GM12891 (cell line): ENCODE results near the gene CT47A1.
"Not testable (repeated sequence)": the region's sequence is repeated elsewhere in the genome, so short reads cannot be mapped to it uniquely, and the experiment has no call there.

Experiments used
- POLR2A ChIP-seq: IDR thresholded peaks from 2 replicates; pipeline ENCODE4 v1.6.1; 2011; ENCODE audit warnings: low read depth, low read length, control low read depth
- POLR2AphosphoS5 ChIP-seq: IDR thresholded peaks from 2 replicates; pipeline ENCODE4 v1.6.1; 2011; ENCODE audit warnings: low read depth, low read length, control low read depth
- POU2F2 ChIP-seq: IDR thresholded peaks from 2 replicates; pipeline ENCODE4 v1.6.1; 2011; ENCODE audit warnings: low read depth, mild to moderate bottlenecking, control low read depth, low read length, moderate library complexity
- TAF1 ChIP-seq: IDR thresholded peaks from 2 replicates; pipeline ENCODE4 v1.6.1; 2011; ENCODE audit warnings: low read depth, low read length, control low read depth

DNA sequence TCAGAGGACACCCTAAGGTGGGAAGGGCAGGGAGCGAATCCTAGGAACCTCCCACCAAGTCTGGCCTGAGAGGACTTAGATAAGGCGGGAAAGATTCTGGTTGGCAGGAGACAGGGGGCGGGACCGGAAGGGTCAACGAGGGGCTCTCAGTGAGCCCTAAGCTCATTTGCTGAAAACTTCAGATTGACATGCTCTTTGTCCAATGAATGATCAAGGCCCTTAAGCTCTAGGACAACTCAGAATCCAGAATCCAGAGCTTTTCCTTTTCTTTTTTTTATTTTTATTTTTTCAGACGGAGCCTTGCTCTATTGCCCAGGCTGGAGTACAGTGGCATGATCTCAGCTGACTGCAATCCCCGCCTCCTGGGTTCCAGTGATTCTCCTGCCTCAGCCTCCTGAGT lies 29.1 kb downstream of the CT47A1 start, which contains the start of gene CT47A7:
- not testable (repeated sequence) for TF ChIP-seq POLR2AphosphoS5, POLR2A, TAF1, POU2F2
